HG02970 (cell line): Measurements from ENCODE around the gene DES.

Experiments used
- ATAC-seq: cut with Tn5 transposase; IDR thresholded peaks from one replicate; pipeline ENCODE4 v1.9.1; 2021; ENCODE audit warnings: mild to moderate bottlenecking, moderate library complexity, moderate number of reproducible peaks; ENCODE audit not compliant: unreplicated experiment, low FRiP score

The DES gene

GRCh38 chr2:219419012-219419324, 791 bp downstream of the DES start:
- ATAC-seq, result no peak

- ATAC-seq, result no peak
Measured at GRCh38 chr2:219419331-219420197, 1.4 kb downstream of the DES start.

GRCh38 chr2:219420687-219421086, 2.5 kb downstream of the DES start:
- ATAC-seq, result no peak

GRCh38 chr2:219421323-219421722, 3.1 kb downstream of the DES start:
- ATAC-seq, result no peak

- no peak for ATAC-seq
Measured at GRCh38 chr2:219422952-219423534, 4.9 kb downstream of the DES start.

- no peak for ATAC-seq
Measured at GRCh38 chr2:219423652-219424377, 5.6 kb downstream of the DES start.

GRCh38 chr2:219425238-219426067, 7.3 kb downstream of the DES start:
- ATAC-seq, result no peak

- ATAC-seq, result no peak
Measured at GRCh38 chr2:219426068-219426443, 7.9 kb downstream of the DES start.

- no peak for ATAC-seq
Measured at GRCh38 chr2:219426534-219427136, 8.5 kb downstream of the DES start.

GRCh38 chr2:219428469-219428868, 10.3 kb downstream of the DES start:
- ATAC-seq, result no peak

GRCh38 chr2:219429958-219430606, 11.9 kb downstream of the DES start:
- no peak for ATAC-seq

- no peak for ATAC-seq
Measured at GRCh38 chr2:219430633-219431615, 12.7 kb downstream of the DES start.

- ATAC-seq, result no peak
Measured at GRCh38 chr2:219433666-219434467, 15.7 kb downstream of the DES start.

- no peak for ATAC-seq
Measured at GRCh38 chr2:219434468-219434717, 16.2 kb downstream of the DES start.

- no peak for ATAC-seq
Measured at GRCh38 chr2:219434718-219435525, 16.7 kb downstream of the DES start, which contains the start of gene SPEG. Gene SPEG (plus strand): TSS chr2:219434843. CDS start chr2:219434978, 135 bp downstream.

GRCh38 chr2:219435701-219436100, 17.5 kb downstream of the DES start:
- ATAC-seq, result no peak

GRCh38 chr2:219436491-219436890, 18.3 kb downstream of the DES start:
- no peak for ATAC-seq
